ENCODE measurements around the gene ZNF821.

GRCh38 chr16:71865173-71865863 is 18.7 kb downstream of the ZNF821 start:
- TF ChIP-seq CTCF (IDR thresholded peaks at IDR 0.05; ENCODE audit: poor library complexity): no peak
- TF ChIP-seq EZH2 (IDR thresholded peaks at IDR 0.05; ENCODE audit: borderline replicate concordance): no peak
- TF ChIP-seq EZH2phosphoT487 (IDR thresholded peaks at IDR 0.05; ENCODE audit: low read depth, severe bottlenecking, unreplicated experiment): no peak
